ENCODE results near the gene B9D2.

Gene B9D2

GRCh38 chr19:41334793-41335192 lies 29.2 kb downstream of the B9D2 start:
- H3K4me3 ChIP-seq (replicated peaks; ENCODE audit: low read depth, low read length): no peak overlapping the region
- DNase-seq (ENCODE audit: low read depth): no peak
- TF ChIP-seq CTCF (IDR thresholded peaks at IDR 0.05; ENCODE audit: low read length, missing control alignments): no peak

GRCh38 chr19:41332468-41332867 lies 31.5 kb downstream of the B9D2 start:
- no peak for DNase-seq (ENCODE audit: low read depth)
- no peak for TF ChIP-seq CTCF (IDR thresholded peaks at IDR 0.05; ENCODE audit: low read length, missing control alignments)
- no peak overlapping the region for H3K4me3 ChIP-seq (replicated peaks; ENCODE audit: low read depth, low read length)

GRCh38 chr19:41332000-41332399 lies 31.9 kb downstream of the B9D2 start:
- no peak for DNase-seq (ENCODE audit: low read depth)
- TF ChIP-seq CTCF (IDR thresholded peaks at IDR 0.05; ENCODE audit: low read length, missing control alignments): no peak
- H3K4me3 ChIP-seq (replicated peaks; ENCODE audit: low read depth, low read length): no peak overlapping the region

- no peak overlapping the region for H3K4me3 ChIP-seq (replicated peaks; ENCODE audit: low read depth, low read length)
- no peak for DNase-seq (ENCODE audit: low read depth)
- TF ChIP-seq CTCF (IDR thresholded peaks at IDR 0.05; ENCODE audit: low read length, missing control alignments): no peak
Measured at GRCh38 chr19:41330946-41331678, 32.8 kb downstream of the B9D2 start.

- H3K4me3 ChIP-seq (replicated peaks; ENCODE audit: low read depth, low read length): no peak overlapping the region
- DNase-seq (ENCODE audit: low read depth): no peak
- no peak for TF ChIP-seq CTCF (IDR thresholded peaks at IDR 0.05; ENCODE audit: low read length, missing control alignments)
Measured at GRCh38 chr19:41330481-41330880, 33.5 kb downstream of the B9D2 start.

- no peak for DNase-seq (ENCODE audit: low read depth)
- H3K4me3 ChIP-seq (replicated peaks; ENCODE audit: low read depth, low read length): no peak overlapping the region
- TF ChIP-seq CTCF (IDR thresholded peaks at IDR 0.05; ENCODE audit: low read length, missing control alignments): no peak
Measured at GRCh38 chr19:41328842-41329225, 35.1 kb downstream of the B9D2 start.

All from fibroblast of pulmonary artery (primary cell).